ENCODE results near the gene C16orf86.

- TF ChIP-seq, protein P1, sequence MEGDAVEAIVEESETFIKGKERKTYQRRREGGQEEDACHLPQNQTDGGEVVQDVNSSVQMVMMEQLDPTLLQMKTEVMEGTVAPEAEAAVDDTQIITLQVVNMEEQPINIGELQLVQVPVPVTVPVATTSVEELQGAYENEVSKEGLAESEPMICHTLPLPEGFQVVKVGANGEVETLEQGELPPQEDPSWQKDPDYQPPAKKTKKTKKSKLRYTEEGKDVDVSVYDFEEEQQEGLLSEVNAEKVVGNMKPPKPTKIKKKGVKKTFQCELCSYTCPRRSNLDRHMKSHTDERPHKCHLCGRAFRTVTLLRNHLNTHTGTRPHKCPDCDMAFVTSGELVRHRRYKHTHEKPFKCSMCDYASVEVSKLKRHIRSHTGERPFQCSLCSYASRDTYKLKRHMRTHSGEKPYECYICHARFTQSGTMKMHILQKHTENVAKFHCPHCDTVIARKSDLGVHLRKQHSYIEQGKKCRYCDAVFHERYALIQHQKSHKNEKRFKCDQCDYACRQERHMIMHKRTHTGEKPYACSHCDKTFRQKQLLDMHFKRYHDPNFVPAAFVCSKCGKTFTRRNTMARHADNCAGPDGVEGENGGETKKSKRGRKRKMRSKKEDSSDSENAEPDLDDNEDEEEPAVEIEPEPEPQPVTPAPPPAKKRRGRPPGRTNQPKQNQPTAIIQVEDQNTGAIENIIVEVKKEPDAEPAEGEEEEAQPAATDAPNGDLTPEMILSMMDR (IDR thresholded peaks at IDR 0.05; ENCODE audit: low read depth, low read length, poor library complexity, severe bottlenecking) = no peak
- TF ChIP-seq EZH2phosphoT487 (IDR thresholded peaks at IDR 0.05; ENCODE audit: borderline replicate concordance, low read length) = no peak
These were observed 11.1 kb downstream of the C16orf86 start for GRCh38 chr16:67677712-67678111.

Measured in DOHH2 (cell line).